Measurements from ENCODE around the gene SUCLA2. TPM values are rescaled to one million over a fixed set of nuclear protein-coding genes. Genes with fewer than 3 reads are reported as not detected.

Gene SUCLA2
- total RNA-seq, 1 donor = 59.2 TPM

DNA sequence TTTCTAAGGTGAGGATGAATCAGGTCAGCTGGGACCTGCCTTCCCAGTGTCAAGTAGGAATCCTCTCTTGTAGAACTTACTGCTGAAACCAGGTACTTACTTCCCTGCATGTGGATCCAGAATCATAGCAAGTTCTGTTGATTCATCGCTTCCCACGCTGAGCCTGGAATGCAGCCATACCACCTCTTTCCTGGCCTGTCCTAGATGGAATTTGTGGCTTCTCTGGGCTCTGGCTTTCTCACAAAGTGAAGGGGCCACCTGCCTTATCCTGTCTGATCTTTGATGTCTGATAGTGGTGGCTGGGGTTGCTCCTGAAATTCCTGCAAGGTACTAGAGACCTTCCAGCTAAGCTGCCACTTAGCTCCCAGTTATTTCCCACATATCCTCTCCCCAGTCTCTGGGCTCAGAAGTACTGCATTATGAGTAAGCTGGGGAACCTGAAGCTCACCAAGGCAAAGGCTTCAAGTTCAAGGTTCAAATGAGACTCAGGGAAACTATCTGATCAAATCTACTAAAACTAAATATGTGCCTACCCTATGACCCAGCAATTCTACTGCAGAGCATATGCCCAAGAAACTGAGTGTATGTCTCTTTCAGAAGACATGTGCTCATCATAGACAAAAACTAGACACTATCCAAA, 103.5 kb downstream of the SUCLA2 start:
- peak; percentile 8 for DNase-seq (ENCODE audit: low read depth)
- TF ChIP-seq, protein P1, sequence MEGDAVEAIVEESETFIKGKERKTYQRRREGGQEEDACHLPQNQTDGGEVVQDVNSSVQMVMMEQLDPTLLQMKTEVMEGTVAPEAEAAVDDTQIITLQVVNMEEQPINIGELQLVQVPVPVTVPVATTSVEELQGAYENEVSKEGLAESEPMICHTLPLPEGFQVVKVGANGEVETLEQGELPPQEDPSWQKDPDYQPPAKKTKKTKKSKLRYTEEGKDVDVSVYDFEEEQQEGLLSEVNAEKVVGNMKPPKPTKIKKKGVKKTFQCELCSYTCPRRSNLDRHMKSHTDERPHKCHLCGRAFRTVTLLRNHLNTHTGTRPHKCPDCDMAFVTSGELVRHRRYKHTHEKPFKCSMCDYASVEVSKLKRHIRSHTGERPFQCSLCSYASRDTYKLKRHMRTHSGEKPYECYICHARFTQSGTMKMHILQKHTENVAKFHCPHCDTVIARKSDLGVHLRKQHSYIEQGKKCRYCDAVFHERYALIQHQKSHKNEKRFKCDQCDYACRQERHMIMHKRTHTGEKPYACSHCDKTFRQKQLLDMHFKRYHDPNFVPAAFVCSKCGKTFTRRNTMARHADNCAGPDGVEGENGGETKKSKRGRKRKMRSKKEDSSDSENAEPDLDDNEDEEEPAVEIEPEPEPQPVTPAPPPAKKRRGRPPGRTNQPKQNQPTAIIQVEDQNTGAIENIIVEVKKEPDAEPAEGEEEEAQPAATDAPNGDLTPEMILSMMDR (IDR thresholded peaks at IDR 0.05; ENCODE audit: insufficient read depth, low read depth, low read length) = no peak
- H3K4me3 ChIP-seq (ENCODE audit: low read depth, low read length) = no peak overlapping the region

DNA sequence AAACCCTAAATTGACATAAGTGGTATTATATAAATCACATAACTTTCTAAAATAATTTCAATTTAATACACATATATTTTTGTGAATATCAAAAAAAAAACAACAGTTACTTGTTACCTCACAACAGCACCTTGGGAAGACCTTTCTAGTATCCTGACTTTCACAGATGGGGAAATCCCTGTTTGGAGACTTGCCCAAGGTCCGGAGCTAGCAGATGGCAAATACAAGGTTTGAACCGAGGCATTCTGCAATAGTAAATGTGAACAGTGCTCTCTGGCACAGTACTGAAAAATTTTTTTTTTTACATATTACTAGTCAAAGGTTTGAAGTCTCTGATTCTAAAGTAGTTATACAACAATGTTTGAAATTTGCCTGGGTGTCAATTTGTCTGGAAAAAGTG, 104.5 kb downstream of the SUCLA2 start:
- no peak overlapping the region for H3K4me3 ChIP-seq (ENCODE audit: low read depth, low read length)
- DNase-seq (ENCODE audit: low read depth) = no peak
- TF ChIP-seq, protein P1 (IDR thresholded peaks at IDR 0.05; ENCODE audit: insufficient read depth, low read depth, low read length) = no peak

DNA sequence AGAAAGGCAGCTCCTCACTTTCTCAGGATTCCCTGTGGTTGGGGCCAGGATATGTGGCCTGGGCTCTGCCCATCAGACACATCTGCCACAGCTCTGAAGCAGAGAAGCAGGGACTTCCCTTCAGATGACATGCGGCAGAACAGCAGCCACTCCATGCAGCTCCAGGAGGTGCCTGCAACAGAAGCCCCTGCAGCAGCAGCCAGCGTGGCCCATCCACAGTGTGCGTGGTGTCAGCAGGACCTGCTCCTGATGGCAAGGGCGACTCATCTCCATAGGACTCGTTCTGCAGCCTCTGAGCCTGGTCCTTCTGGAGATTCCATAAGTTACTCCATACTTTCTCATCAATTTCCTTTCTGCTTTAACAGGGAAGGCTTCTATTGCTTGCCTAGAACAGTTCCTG, 105.0 kb downstream of the SUCLA2 start:
- TF ChIP-seq, protein P1 (IDR thresholded peaks at IDR 0.05; ENCODE audit: insufficient read depth, low read depth, low read length) = no peak
- no peak for DNase-seq (ENCODE audit: low read depth)
- H3K4me3 ChIP-seq (ENCODE audit: low read depth, low read length) = no peak overlapping the region

DNA sequence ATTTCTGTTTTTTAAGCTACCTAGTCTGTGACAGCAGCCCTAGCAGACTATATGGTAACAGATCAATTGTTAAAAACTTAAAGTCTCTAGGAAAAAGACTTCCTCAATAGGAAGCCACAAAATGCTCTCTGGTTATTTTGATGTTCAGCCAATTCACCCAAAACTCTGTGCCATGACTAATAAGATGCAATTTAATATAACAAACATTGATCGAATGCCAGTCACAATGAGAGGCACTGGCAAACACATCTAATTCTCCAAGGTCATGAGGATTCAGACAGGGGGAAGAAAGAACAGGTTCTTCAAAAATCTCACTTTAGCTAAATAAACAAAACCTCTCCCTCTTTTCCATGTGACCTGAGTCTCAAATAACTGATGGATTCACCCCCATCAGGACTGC, 107.5 kb downstream of the SUCLA2 start:
- TF ChIP-seq, protein P1 (IDR thresholded peaks at IDR 0.05; ENCODE audit: insufficient read depth, low read depth, low read length) = no peak
- no peak overlapping the region for H3K4me3 ChIP-seq (ENCODE audit: low read depth, low read length)
- DNase-seq (ENCODE audit: low read depth) = no peak

Other genes with a start within 250 kb of the SUCLA2 start
- gene NUDT15, start 36.5 kb upstream of the SUCLA2 start, total RNA-seq = 14.5 and 23.7 TPM in 2 replicates
- gene MED4, start 93.8 kb upstream of the SUCLA2 start, total RNA-seq = 21.6 and 27.2 TPM in 2 replicates
- 112 and 122 TPM in 2 replicates for gene ITM2B, start 231.9 kb upstream of the SUCLA2 start, total RNA-seq

Measured in fibroblast of villous mesenchyme (primary cell).